Activated CD8-positive, alpha-beta memory T cell treated with anti-CD3 and anti-CD28 coated beads, Interleukin-2, amount 50 U/mL, for 24 hours (primary cell): ENCODE data around the gene CCDC107.

Source experiments
- DNase-seq: peaks from one replicate; pipeline ENCODE4 v3.0.0-alpha.2; 2020; ENCODE audit errors: extremely low read depth

The CCDC107 gene

DNA sequence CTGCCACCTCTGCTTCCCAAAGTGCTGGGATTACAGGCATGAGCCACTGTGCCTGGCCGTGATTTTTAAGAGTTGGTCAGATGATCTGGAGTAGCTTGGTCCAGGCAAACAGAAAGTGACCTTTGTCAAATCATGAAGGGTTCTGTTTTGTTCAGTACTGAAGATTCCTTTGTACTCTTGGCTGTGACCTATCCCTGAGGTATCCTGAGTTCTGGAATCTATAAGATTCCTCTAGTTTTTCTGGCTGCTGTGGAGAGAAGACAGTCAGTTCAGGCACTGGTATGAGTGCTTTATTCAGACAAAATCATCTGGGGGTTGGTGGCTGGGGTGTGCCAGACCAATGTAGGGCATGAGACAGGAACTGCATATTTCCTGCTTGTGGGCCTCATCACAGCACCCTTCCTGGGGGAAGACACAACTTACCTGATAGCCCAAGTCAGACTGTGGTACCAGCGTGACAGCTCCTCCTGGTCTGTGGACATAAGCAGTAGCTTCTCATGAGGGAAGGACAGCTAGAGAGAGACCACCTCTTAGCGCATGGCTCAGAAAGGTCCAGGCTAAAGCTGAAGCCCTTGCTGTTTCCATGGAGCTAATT is 3.8 kb downstream of the CCDC107 start:
- no peak for DNase-seq

- DNase-seq, result no peak
Observed at GRCh38 chr9:35662437-35662836, 4.3 kb downstream of the CCDC107 start.

DNA sequence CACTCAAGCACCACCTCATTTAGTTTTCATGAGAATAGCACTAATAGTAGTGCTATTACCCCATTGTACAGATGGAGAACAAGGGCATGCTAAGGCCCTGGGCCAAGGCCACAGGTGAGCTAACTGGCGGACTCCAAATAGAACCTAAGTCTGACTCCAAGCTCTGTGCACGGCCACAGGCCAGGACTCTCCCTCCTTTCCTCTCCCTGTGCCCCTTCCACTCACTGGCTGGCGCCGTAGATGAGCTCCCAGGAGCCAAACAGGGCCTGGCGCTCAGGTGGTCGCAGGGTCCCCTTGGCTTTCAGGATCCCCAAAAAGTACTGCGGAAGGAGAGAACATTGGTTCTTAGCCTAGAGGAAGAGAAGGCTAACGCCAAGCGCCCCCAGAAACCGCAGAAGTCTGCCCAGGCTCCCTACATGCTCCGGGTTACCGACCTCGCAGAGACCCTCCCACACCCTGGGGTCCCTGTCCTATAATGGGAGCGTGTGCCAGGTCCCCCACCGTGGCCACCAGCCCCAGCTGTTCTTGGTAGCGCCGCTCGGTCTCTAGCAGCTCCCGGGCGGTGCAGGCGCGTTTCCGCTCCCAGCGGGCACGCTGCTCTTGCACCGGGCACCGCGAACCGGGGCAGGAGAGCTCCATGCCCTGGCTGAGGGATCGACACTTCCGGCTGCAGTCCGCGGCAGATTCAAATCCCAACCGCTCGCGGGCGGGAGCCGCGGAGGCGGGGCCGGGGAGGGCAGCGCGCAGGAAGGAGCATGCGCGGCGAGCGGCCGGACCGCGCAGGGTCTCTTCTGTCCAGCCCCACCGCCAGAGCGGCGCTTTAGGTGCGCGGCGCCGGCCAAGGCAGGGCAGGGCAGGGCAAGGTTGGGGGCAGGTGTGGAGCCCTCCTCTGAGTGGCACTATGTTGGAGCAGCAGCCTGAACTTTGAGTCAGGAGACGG is 6.7 kb downstream of the CCDC107 start, which contains the start of gene ARHGEF39:
Gene ARHGEF39, minus strand, starts transcription at position 665 of the 940 bp plus-strand sequence. Its CDS starts 26 bp downstream, at position 639.
- no peak for DNase-seq

- DNase-seq, result no peak
Observed at GRCh38 chr9:35665471-35665818, 7.4 kb downstream of the CCDC107 start.

DNA sequence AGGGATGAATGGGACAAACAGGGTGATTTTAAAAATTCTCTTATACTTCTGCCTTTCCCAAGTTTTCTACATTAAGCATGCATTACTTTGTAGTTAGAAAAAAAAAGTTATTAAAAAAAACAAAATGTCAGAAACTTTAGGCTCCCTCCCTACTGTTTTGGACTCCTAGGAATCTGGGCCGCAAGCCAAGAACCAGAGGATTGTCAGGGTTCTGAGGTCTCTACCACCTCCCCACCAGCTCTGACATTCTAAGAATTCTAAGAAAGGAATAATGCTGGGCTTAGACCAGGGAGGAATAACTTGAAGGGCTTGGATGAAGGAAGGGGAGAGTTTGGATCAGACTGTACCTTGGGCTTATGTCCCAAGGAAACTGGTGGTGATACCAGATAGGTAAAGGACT is 8.0 kb downstream of the CCDC107 start:
- DNase-seq, result no peak

DNA sequence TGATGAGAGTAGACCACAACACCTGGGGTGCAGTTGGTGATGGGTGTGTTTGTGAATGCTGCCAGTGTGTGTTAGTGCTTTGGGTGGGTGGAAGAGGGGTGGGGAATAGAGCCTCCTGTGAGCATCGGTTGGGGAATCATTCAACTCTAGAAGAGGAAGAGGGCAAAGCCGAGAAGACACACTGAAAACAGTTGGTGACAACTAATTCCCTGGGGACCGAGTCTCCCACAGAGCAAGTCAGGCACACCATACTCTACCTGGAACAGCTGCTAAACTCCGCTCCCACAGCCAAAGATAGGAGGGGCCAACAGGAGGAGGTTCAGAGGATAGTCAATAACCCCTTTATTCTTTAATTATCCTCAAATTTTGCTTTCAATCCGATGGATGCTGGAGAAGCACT is 8.5 kb downstream of the CCDC107 start:
- no peak for DNase-seq

DNA sequence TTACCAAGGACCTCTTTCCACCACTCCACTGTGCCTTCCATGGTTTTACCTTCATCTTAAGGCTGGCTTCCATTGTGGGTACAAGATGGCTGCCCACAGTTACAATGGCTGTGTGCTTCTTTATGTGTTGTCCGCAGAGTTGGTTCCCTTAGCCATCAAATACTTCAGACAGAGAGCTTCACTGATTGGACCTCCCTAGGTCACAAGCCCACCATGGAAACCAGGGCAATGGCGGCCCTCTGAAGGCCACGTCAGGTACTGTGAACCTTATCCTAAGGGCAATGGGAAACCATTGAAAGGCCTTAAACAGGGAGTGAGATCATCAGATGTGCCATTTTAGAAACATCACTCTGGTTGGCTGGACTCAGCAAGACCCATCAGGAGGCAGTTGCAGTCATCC is 9.8 kb downstream of the CCDC107 start:
- no peak for DNase-seq

- no peak for DNase-seq
Observed at GRCh38 chr9:35669331-35670145, 11.4 kb downstream of the CCDC107 start.

DNA sequence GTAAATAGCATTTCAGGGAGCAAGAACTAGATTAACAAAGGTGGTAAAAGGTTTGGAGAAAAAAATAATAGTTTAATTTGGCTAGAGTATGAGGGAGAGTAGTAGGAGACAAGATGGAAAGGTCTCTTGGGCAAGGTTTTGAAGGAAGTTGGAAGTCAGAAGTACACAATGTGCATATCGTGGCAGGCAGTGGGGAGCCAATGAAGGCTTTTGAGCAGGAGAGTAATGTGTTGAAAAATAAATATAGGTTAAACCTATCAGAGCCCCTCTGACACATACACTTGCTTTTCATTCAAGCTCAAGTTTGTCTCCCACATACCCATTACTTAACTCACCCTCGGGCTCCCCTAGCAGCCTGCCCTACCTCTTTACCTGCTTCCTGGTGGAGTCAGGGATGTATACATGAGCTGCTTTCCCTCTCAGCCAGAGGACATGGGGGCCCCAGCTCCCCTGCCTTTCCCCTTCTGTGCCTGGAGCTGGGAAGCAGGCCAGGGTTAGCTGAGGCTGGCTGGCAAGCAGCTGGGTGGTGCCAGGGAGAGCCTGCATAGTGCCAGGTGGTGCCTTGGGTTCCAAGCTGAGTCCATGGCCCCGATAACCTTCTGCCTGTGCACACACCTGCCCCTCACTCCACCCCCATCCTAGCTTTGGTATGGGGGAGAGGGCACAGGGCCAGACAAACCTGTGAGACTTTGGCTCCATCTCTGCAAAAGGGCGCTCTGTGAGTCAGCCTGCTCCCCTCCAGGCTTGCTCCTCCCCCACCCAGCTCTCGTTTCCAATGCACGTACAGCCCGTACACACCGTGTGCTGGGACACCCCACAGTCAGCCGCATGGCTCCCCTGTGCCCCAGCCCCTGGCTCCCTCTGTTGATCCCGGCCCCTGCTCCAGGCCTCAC is 15.3 kb downstream of the CCDC107 start, which contains the start of gene CA9:
Gene CA9, plus strand, starts transcription at position 797 of the 893 bp plus-strand sequence. Its CDS starts 32 bp downstream, at position 829.
- no peak for DNase-seq

DNA sequence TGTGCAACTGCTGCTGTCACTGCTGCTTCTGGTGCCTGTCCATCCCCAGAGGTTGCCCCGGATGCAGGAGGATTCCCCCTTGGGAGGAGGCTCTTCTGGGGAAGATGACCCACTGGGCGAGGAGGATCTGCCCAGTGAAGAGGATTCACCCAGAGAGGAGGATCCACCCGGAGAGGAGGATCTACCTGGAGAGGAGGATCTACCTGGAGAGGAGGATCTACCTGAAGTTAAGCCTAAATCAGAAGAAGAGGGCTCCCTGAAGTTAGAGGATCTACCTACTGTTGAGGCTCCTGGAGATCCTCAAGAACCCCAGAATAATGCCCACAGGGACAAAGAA is 15.9 kb downstream of the CCDC107 start:
- no peak for DNase-seq

GRCh38 chr9:35675204-35675603 is 17.1 kb downstream of the CCDC107 start:
- DNase-seq, result no peak

DNA sequence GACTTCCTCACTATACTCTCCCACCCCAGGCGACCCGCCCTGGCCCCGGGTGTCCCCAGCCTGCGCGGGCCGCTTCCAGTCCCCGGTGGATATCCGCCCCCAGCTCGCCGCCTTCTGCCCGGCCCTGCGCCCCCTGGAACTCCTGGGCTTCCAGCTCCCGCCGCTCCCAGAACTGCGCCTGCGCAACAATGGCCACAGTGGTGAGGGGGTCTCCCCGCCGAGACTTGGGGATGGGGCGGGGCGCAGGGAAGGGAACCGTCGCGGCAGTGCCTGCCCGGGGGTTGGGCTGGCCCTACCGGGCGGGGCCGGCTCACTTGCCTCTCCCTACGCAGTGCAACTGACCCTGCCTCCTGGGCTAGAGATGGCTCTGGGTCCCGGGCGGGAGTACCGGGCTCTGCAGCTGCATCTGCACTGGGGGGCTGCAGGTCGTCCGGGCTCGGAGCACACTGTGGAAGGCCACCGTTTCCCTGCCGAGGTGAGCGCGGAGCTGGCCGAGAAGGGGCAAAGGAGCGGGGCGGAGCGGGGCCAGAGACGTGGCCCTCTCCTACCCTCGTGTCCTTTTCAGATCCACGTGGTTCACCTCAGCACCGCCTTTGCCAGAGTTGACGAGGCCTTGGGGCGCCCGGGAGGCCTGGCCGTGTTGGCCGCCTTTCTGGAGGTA is 17.8 kb downstream of the CCDC107 start:
- DNase-seq, result no peak

DNA sequence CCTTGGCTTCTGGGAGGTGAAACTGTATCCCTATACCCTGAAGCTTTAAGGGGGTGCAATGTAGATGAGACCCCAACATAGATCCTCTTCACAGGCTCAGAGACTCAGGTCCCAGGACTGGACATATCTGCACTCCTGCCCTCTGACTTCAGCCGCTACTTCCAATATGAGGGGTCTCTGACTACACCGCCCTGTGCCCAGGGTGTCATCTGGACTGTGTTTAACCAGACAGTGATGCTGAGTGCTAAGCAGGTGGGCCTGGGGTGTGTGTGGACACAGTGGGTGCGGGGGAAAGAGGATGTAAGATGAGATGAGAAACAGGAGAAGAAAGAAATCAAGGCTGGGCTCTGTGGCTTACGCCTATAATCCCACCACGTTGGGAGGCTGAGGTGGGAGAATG is 21.0 kb downstream of the CCDC107 start:
- no peak for DNase-seq

- DNase-seq, result no peak
Observed at GRCh38 chr9:35679766-35680330, 21.8 kb downstream of the CCDC107 start.

GRCh38 chr9:35680331-35681105 is 22.4 kb downstream of the CCDC107 start:
- no peak for DNase-seq

DNA sequence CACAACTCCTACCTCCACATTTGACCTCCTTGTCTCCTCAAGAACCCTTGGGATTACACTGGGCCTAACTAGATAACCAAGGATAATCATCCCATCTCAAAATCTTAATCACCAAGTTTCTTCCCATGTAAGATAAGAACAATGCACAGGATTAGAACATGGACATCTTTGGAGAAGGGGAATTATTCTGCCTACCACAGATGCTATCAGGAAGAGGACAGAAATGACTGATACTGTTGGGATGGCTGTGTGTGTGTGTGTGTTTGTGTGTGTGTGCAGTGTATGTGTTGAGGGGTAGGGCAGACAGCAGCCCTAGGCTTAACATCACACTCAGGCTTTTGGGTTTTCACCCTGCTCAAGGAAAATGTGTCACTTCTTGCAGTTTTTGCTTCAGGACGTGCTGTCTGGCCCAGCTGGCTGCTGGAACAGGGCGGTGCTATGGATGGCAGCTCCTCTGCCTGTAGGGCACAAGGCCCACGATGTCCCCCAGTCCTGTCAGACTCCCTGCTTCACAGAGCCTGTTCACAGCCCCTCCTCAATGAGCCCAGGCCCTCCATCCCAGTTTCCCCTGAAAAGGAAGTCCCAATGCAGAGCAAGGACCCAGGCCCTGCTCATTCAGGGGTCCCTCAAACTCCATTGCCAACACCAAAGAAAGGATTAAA is 23.4 kb downstream of the CCDC107 start:
- DNase-seq, result no peak

DNA sequence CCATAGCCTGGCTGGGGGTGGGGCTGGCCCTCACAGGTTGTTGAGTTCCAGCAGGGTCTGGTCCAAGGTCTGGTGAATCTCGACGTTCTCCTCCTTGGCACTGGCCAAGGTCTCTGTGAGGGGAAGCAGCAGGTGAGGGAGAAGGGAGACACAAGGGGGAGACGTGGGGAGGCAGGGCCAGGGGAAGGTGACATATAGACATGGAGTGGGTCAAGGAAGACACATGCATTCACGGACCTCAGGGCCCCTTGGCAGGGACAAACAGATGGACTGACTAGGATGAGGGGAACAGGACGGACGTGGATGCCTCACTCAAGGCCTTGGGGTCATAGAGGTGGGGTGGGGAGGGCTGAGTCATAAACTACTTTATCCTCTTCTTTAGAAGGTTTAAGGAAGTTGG is 24.0 kb downstream of the CCDC107 start:
- no peak for DNase-seq

- DNase-seq, result no peak
Observed at GRCh38 chr9:35682520-35683315, 24.6 kb downstream of the CCDC107 start.
